GM18867 (cell line): ENCODE data around the gene FBXW11.
"Not testable (repeated sequence)": the region's sequence is repeated elsewhere in the genome, so short reads cannot be mapped to it uniquely, and the experiment has no call there.

Source experiments
- ATAC-seq: cut with Tn5 transposase; IDR thresholded peaks from one replicate; pipeline ENCODE4 v1.9.1; 2021; ENCODE audit warnings: mild to moderate bottlenecking, moderate library complexity; ENCODE audit not compliant: unreplicated experiment

Gene FBXW11

GRCh38 chr5:172020110-172020786, 13.8 kb upstream of the FBXW11 start:
- ATAC-seq = not testable (repeated sequence)

GRCh38 chr5:172015346-172015745, 8.9 kb upstream of the FBXW11 start:
- no peak for ATAC-seq

- no peak for ATAC-seq
These were observed 3.8 kb upstream of the FBXW11 start for GRCh38 chr5:172010278-172010677.

GRCh38 chr5:172009536-172010270, 3.3 kb upstream of the FBXW11 start:
- ATAC-seq = no peak

- no peak for ATAC-seq
These were observed 2.3 kb upstream of the FBXW11 start for GRCh38 chr5:172008689-172009141.

- ATAC-seq = no peak
These were observed 1.6 kb upstream of the FBXW11 start for GRCh38 chr5:172008111-172008455.

GRCh38 chr5:172007175-172008110, 1.0 kb upstream of the FBXW11 start:
- no peak for ATAC-seq

- peak; percentile 3 for ATAC-seq
These were observed 624 bp downstream of the FBXW11 start for GRCh38 chr5:172005708-172006320.

- ATAC-seq = no peak
These were observed 1.6 kb downstream of the FBXW11 start for GRCh38 chr5:172004824-172005237.

GRCh38 chr5:172003746-172004145, 2.7 kb downstream of the FBXW11 start:
- no peak for ATAC-seq

- no peak for ATAC-seq
These were observed 3.5 kb downstream of the FBXW11 start for GRCh38 chr5:172002840-172003512.

GRCh38 chr5:172002310-172002709, 4.1 kb downstream of the FBXW11 start:
- ATAC-seq = no peak

GRCh38 chr5:171999877-172000276, 6.6 kb downstream of the FBXW11 start:
- ATAC-seq = peak; percentile 51

GRCh38 chr5:171999100-171999499, 7.3 kb downstream of the FBXW11 start:
- ATAC-seq = no peak

GRCh38 chr5:171997011-171997410, 9.4 kb downstream of the FBXW11 start:
- no peak for ATAC-seq

- ATAC-seq = no peak
These were observed 13.6 kb downstream of the FBXW11 start for GRCh38 chr5:171992813-171993212.

- no peak for ATAC-seq
These were observed 14.1 kb downstream of the FBXW11 start for GRCh38 chr5:171992305-171992704.

- no peak for ATAC-seq
These were observed 15.8 kb downstream of the FBXW11 start for GRCh38 chr5:171990713-171991015.

- ATAC-seq = no peak
These were observed 16.3 kb downstream of the FBXW11 start for GRCh38 chr5:171989946-171990712.

GRCh38 chr5:171989276-171989675, 17.2 kb downstream of the FBXW11 start:
- peak; percentile 66 for ATAC-seq
